ENCODE data around the gene VAV1. TPM values are rescaled to one million over a fixed set of nuclear protein-coding genes. Genes with fewer than 3 reads are reported as not detected.

Gene VAV1
- total and polyA plus RNA-seq, 2 of the 8 experiments (the other 6 are each of a cell fraction or from before 2014, with no cell fraction given), result 0.21 to 0.22 TPM

GRCh38 chr19:6833166-6833790 lies 60.8 kb downstream of the VAV1 start:
- Histone ChIP-seq H2BK5ac (ENCODE audit: low read depth, low read length) (no peak overlapping the region), H3K4ac (replicated peaks; ENCODE audit: insufficient read length, low read depth, low read length) (no peak overlapping the region), H2BK15ac (ENCODE audit: low read length) (no peak overlapping the region), H2AFZ (ENCODE audit: low read length) (no peak overlapping the region), H3K9ac (replicated peaks in 1 of 4; ENCODE audit: extremely low read depth in 1 of 4, low read depth in 3 of 4, low read length in 3 of 4) (no peak overlapping the region), H3K36me3 (ENCODE audit: control insufficient read depth in 2 of 4, insufficient read depth in 4 of 4, low read length in 3 of 4) (no peaks in the 10 kb centered on the region), H4K20me1 (replicated peaks in 1 of 2; ENCODE audit: control insufficient read depth in 1 of 2, insufficient read depth in 2 of 2, low read length in 2 of 2) (no peaks in the 10 kb centered on the region), H3K9me3 (ENCODE audit: insufficient read depth in 2 of 2, low read depth in 1 of 2, low read length in 1 of 2) (peaks cover 20 to 61% of the 10 kb centered on the region in 2 experiments; a peak in 3 of 4 replicates), H3K27me3 (replicated peaks in 1 of 4; ENCODE audit: control insufficient read depth in 3 of 4, extremely low read depth in 1 of 4, insufficient read depth in 3 of 4, low read length in 3 of 4) (no peaks in the 10 kb centered on the region), H3K23me2 (ENCODE audit: low read depth, low read length) (peaks cover 2% of the 10 kb centered on the region; the same call in 1 of the 2 replicates), H4K8ac (ENCODE audit: extremely low read depth, insufficient read depth, low read length) (no peak overlapping the region; the same call in 1 of the 2 replicates), H3K4me2 (ENCODE audit: insufficient read depth in 1 of 2, low read depth in 2 of 2, low read length in 2 of 2) (no peak overlapping the region), H3K27ac (ENCODE audit: low read depth, low read length) (no peak overlapping the region), H3K56ac (replicated peaks; ENCODE audit: insufficient read length, low read depth, low read length) (no peak overlapping the region), H3K79me2 (ENCODE audit: control insufficient read depth in 1 of 2, insufficient read depth in 2 of 2, low read length in 2 of 2) (no peaks in the 10 kb centered on the region), H4K91ac (replicated peaks; ENCODE audit: insufficient read length, low read length) (no peak overlapping the region), H2AK5ac (ENCODE audit: low read depth, low read length) (no peak overlapping the region), H2BK120ac (replicated peaks; ENCODE audit: low read depth, low read length) (no peak overlapping the region), H2BK12ac (ENCODE audit: low read depth, low read length) (no peak overlapping the region), H3K18ac (ENCODE audit: extremely low read depth, low read length) (no peak overlapping the region), H3K4me3 (ENCODE audit: extremely low read depth in 1 of 4, insufficient read depth in 2 of 4, low read depth in 3 of 4, low read length in 4 of 4) (no peak overlapping the region), H3K14ac (ENCODE audit: insufficient read length) (no peak overlapping the region), H3K79me1 (ENCODE audit: low read depth, low read length) (no peaks in the 10 kb centered on the region), H3K23ac (ENCODE audit: insufficient read length) (no peak overlapping the region), H2BK20ac (ENCODE audit: low read length) (no peak overlapping the region), H3K4me1 (replicated peaks in 1 of 4; ENCODE audit: control insufficient read depth in 3 of 4, insufficient read depth in 4 of 4, low read length in 3 of 4) (peaks cover 0 to 3% (median 0%) of the 10 kb centered on the region in 4 experiments; a peak in 1 of 7 replicates), H4K5ac (ENCODE audit: insufficient read length, low read depth, low read length) (no peak overlapping the region)
- FAIRE-seq (no peak), DNase-seq (ENCODE audit: low read depth in 1 of 2, low spot score in 2 of 2) (no peak)
- TF ChIP-seq BCL11A (IDR thresholded peaks at IDR 0.05; ENCODE audit: low read depth in 2 of 2, low read length in 2 of 2), result no peak
- no peak for TF ChIP-seq POLR2A (IDR thresholded peaks at IDR 0.05; ENCODE audit: control extremely low read depth in 1 of 2, low read depth in 2 of 2, low read length in 2 of 2)
- POLR2A ChIA-PET (ENCODE audit: partially characterized antibody), result no interaction called here
- CTCF ChIA-PET (ENCODE audit: partially characterized antibody), result no interaction called here
- 90% methylated on average over 16 of the region's 16 CpGs; no CpG with 5 or more reads in 1 of the 2 experiments for WGBS, 2 experiments (ENCODE audit: extremely low coverage in 1 of 2, insufficient coverage in 1 of 2, insufficient read length in 1 of 2, insufficient replicate concordance in 2 of 2, low coverage in 1 of 2, low lambda C conversion rate in 2 of 2, missing lambda C conversion rate in 1 of 2)

Data from H1 (cell line).